ENCODE data around the gene PCNP. TPM values are rescaled to one million over a fixed set of nuclear protein-coding genes. Genes with fewer than 3 reads are reported as not detected.

PCNP gene
- total and polyA plus RNA-seq, 9 of the 15 experiments (the other 6 are each of a cell fraction or from before 2014, with no cell fraction given): 54.3 to 170 (median 150) TPM

DNA sequence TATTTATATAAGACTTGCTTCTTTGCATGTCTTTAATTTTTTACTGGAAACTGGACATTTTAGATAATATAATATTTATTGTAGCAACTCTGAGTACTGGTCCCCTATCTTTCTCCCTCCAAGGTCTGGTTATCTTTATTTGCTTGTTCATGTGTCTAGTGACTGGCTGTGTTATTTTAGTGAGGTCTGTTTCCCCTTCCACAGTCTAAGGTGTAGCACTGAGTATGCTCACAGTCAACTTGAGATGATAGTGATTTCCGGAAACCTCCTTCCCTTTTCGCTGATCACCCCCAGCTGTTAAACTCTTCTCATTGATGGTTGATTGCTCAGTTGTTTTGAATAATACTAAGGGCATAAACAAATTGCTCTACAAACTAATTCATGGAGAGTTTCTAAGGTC, 37.0 kb downstream of the PCNP start:
- FAIRE-seq (peak; percentile 82), DNase-seq (ENCODE audit: extremely low read depth in 1 of 4, low spot score in 3 of 4) (peak; percentile 12 to 70 (median 37)), ATAC-seq (peak; percentile 86)
- H4K20me1 ChIP-seq (replicated peaks; ENCODE audit: control insufficient read depth, insufficient read depth, low read length): no peaks in the 10 kb centered on the region
- H3K4me3 ChIP-seq: no peak overlapping the region
- in situ Hi-C loops (cut with MboI): no loop called here
- H3K9me1 ChIP-seq (ENCODE audit: control insufficient read depth, insufficient read depth, low read length): no peaks in the 10 kb centered on the region
- intact Hi-C loops (cut with micrococcal nuclease): no loop called here
- H3K4me1 ChIP-seq (replicated peaks in 1 of 2; ENCODE audit: control insufficient read depth in 2 of 2, insufficient read depth in 2 of 2, low read length in 2 of 2): peaks cover 0 to 5% of the 10 kb centered on the region in 2 experiments; a peak in 2 of 5 replicates
- H3K36me3 ChIP-seq (ENCODE audit: control insufficient read depth, insufficient read depth, low read length): peaks cover 2% of the 10 kb centered on the region; the same call in 1 of the 3 replicates
- ChIA-PET POLR2A (interaction anchor here (1.1 kb wide), 1 partner anchor 46 kb away, joined by 4 read pairs; no protein-coding TSS in a partner anchor), CTCF (ENCODE audit: low intra/inter-chr PET ratio) (interaction anchor here (0.6 kb wide), 1 partner anchor 887 kb away, joined by 3 read pairs; no protein-coding TSS in a partner anchor)
- peak overlapping the region; percentile 55 for H3K4me2 ChIP-seq (ENCODE audit: insufficient read depth, low read length)
- no peaks in the 10 kb centered on the region for H3K79me2 ChIP-seq (ENCODE audit: control insufficient read depth, insufficient read depth, low read length)
- no peak overlapping the region for H2AFZ ChIP-seq (ENCODE audit: low read depth, low read length)
- H3K27ac ChIP-seq (ENCODE audit: extremely low read depth, low read depth, low read length): peak overlapping the region; percentile 63; the same call in 1 of the 3 replicates
- BruUV-seq (replicated peaks): no TSS peak
- no peaks in the 10 kb centered on the region for H3K27me3 ChIP-seq (ENCODE audit: control insufficient read depth in 2 of 2, insufficient read depth in 2 of 2, low read length in 2 of 2)
- 0% methylated on average over 2 of the region's 2 CpGs for WGBS (ENCODE audit: insufficient coverage, low coverage, missing lambda C conversion rate)
- H3K9me3 ChIP-seq (replicated peaks; ENCODE audit: control insufficient read depth, insufficient read depth, low read depth, low read length): no peaks in the 10 kb centered on the region
- H3K9ac ChIP-seq (ENCODE audit: insufficient read depth in 1 of 2, low read depth in 2 of 2, low read length in 2 of 2): no peak overlapping the region
- TF ChIP-seq ZNF212 (CRISPR knock-in tag; IDR thresholded peaks at IDR 0.05) (no peak), TBP (optimal IDR thresholded peaks at IDR 0.05; ENCODE audit: low read depth, low read length) (no peak), SMARCB1 (IDR thresholded peaks at IDR 0.05; ENCODE audit: insufficient read length, low read depth) (no peak), CTBP1 (IDR thresholded peaks at IDR 0.05; ENCODE audit: borderline replicate concordance) (no peak), COPS2 (conservative IDR thresholded peaks at IDR 0.05) (no peak), SMC3 (conservative IDR thresholded peaks at IDR 0.05; ENCODE audit: insufficient read depth, low read depth, low read length) (no peak), RCOR1 (IDR thresholded peaks at IDR 0.05; ENCODE audit: borderline replicate concordance in 1 of 2, low read depth in 2 of 2, low read length in 2 of 2) (peak in 1 of 2 experiments; percentile 55; a peak in 1 of 4 replicates), SREBF1 (IDR thresholded peaks at IDR 0.05; ENCODE audit: borderline replicate concordance, low read depth, low read length) (no peak), ETS2 (tag; IDR thresholded peaks at IDR 0.05; ENCODE audit: borderline replicate concordance, poor library complexity, severe bottlenecking) (no peak), NBN (IDR thresholded peaks at IDR 0.05; ENCODE audit: low read depth) (0 out of 2 replicates have a peak, but pooled peaks have one; percentile 26), SRSF3 (IDR thresholded peaks at IDR 0.05; ENCODE audit: insufficient read depth, low read length) (no peak), RAD51 (IDR thresholded peaks at IDR 0.05; ENCODE audit: borderline replicate concordance, low read depth) (no peak), NFE2 (IDR thresholded peaks at IDR 0.05; ENCODE audit: low read depth) (peak; percentile 32; the same call in 1 of the 2 replicates)
- TF ChIP-seq, protein P1, sequence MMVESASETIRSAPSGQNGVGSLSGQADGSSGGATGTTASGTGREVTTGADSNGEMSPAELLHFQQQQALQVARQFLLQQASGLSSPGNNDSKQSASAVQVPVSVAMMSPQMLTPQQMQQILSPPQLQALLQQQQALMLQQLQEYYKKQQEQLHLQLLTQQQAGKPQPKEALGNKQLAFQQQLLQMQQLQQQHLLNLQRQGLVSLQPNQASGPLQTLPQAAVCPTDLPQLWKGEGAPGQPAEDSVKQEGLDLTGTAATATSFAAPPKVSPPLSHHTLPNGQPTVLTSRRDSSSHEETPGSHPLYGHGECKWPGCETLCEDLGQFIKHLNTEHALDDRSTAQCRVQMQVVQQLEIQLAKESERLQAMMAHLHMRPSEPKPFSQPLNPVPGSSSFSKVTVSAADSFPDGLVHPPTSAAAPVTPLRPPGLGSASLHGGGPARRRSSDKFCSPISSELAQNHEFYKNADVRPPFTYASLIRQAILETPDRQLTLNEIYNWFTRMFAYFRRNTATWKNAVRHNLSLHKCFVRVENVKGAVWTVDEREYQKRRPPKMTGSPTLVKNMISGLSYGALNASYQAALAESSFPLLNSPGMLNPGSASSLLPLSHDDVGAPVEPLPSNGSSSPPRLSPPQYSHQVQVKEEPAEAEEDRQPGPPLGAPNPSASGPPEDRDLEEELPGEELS (CRISPR knock-in tag; IDR thresholded peaks at IDR 0.05; ENCODE audit: borderline replicate concordance): no peak
- TF ChIP-seq, protein P2, sequence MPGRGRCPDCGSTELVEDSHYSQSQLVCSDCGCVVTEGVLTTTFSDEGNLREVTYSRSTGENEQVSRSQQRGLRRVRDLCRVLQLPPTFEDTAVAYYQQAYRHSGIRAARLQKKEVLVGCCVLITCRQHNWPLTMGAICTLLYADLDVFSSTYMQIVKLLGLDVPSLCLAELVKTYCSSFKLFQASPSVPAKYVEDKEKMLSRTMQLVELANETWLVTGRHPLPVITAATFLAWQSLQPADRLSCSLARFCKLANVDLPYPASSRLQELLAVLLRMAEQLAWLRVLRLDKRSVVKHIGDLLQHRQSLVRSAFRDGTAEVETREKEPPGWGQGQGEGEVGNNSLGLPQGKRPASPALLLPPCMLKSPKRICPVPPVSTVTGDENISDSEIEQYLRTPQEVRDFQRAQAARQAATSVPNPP (IDR thresholded peaks at IDR 0.05; ENCODE audit: borderline replicate concordance, insufficient read depth, insufficient read length): no peak
- TF ChIP-seq, protein P3, sequence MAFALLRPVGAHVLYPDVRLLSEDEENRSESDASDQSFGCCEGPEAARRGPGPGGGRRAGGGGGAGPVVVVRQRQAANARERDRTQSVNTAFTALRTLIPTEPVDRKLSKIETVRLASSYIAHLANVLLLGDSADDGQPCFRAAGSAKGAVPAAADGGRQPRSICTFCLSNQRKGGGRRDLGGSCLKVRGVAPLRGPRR (CRISPR knock-in tag; IDR thresholded peaks at IDR 0.05): no peak
- TF ChIP-seq, protein P4, sequence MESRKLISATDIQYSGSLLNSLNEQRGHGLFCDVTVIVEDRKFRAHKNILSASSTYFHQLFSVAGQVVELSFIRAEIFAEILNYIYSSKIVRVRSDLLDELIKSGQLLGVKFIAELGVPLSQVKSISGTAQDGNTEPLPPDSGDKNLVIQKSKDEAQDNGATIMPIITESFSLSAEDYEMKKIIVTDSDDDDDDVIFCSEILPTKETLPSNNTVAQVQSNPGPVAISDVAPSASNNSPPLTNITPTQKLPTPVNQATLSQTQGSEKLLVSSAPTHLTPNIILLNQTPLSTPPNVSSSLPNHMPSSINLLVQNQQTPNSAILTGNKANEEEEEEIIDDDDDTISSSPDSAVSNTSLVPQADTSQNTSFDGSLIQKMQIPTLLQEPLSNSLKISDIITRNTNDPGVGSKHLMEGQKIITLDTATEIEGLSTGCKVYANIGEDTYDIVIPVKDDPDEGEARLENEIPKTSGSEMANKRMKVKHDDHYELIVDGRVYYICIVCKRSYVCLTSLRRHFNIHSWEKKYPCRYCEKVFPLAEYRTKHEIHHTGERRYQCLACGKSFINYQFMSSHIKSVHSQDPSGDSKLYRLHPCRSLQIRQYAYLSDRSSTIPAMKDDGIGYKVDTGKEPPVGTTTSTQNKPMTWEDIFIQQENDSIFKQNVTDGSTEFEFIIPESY (CRISPR knock-in tag; IDR thresholded peaks at IDR 0.05): no peak

All from K562 (cell line).